Kidney (tissue), 14 donors: ENCODE measurements around the gene CARHSP1. TPM values are rescaled to one million over a fixed set of nuclear protein-coding genes. Genes with fewer than 3 reads are reported as not detected.

Source experiments
- DNase-seq, 5 donors: peaks; one replicate each; pipeline ENCODE4 v3.0.0-alpha.2; 2013 to 2020
- FAIRE-seq: peaks from 2 replicates; lab custom pipeline; 2012; peaks lifted over from hg19 to GRCh38; lab: Jason Lieb, UNC
- H3K27ac ChIP-seq, 2 donors: one replicate each; pipeline ENCODE4 v1.7.0; 2013; ENCODE audit warnings: low read depth in 2 of 2, low read length in 2 of 2, inconsistent platforms in 1 of 2
- H3K27me3 ChIP-seq: one replicate; pipeline ENCODE4 v1.7.1; 2013; ENCODE audit warnings: low read length, inconsistent platforms; ENCODE audit not compliant: control insufficient read depth, insufficient read depth
- H3K36me3 ChIP-seq, 3 donors: one replicate each; pipeline versions ENCODE4 v1.7.0 to v1.7.1; 2013; ENCODE audit warnings: low read length in 3 of 3, control low read depth in 1 of 3, inconsistent platforms in 1 of 3; ENCODE audit not compliant: insufficient read depth in 3 of 3, control insufficient read depth in 2 of 3
- H3K4me1 ChIP-seq, 3 donors: one replicate each; pipeline versions ENCODE4 v1.7.0 to v1.7.1; 2013; ENCODE audit warnings: low read length in 3 of 3, inconsistent platforms in 1 of 3, low read depth in 1 of 3; ENCODE audit not compliant: control insufficient read depth in 2 of 3, insufficient read depth in 2 of 3
- H3K4me3 ChIP-seq, 3 donors: one replicate each; pipeline versions ENCODE4 v1.7.0 to v1.8.1; 2013; ENCODE audit warnings: low read length in 3 of 3, control low read depth in 1 of 3, inconsistent platforms in 1 of 3
- H3K9ac ChIP-seq, 3 donors: one replicate each; pipeline versions ENCODE4 v1.7.0 to v1.7.1; 2013; ENCODE audit warnings: low read length in 3 of 3, control low read depth in 1 of 3, inconsistent platforms in 1 of 3
- H3K9me3 ChIP-seq, 3 donors: one replicate each; pipeline versions ENCODE4 v1.7.0 to v1.7.1; 2013; ENCODE audit warnings: low read length in 3 of 3, control low read depth in 1 of 3, inconsistent platforms in 1 of 3; ENCODE audit not compliant: control insufficient read depth in 2 of 3, insufficient read depth in 1 of 3
- CTCF ChIP-seq: IDR thresholded peaks from 3 replicates; pipeline ENCODE4 v1.5.1; 2012; ENCODE audit warnings: mild to moderate bottlenecking, moderate library complexity, borderline replicate concordance; ENCODE audit not compliant: insufficient read depth; ENCODE audit errors: extremely low read depth
- intact Hi-C: fragments of 100-400 bp; cut with DNase I; formaldehyde crosslinking; loops from one replicate; pipeline ENCODE4 v1.11.1; 2022
- polyA plus RNA-seq: library from polyadenylated mRNA; stranded (reverse); fragments of 350-450 nt; fragmentation: Illumina TruSeq; extraction: RNeasy Lipid Tissue Mini Kit (QIAGEN cat#74804); gene quantifications from one replicate; pipeline ENCODE4 v1.2.3, GENCODE V29; 2014; ENCODE audit warnings: low read depth, low replicate concordance; ENCODE audit not compliant: insufficient read depth
- total RNA-seq: library from RNA; stranded (reverse); fragmentation: NEBNext Ultra II Directional; extraction: Animal tissue kit (Norgen Biotek cat#: 25700); gene quantifications from one replicate; pipeline ENCODE4 v1.2.1, GENCODE V29; 2021
- donor health status: control.
- donor health status: control.
- donor health status: control.
- donor health status: control.
- donor health status: control.
- donor health status: DM: yes; HTN: yes; CAD: no.
- donor health status: Normal renal cell carcinoma (clear cell type).

Gene CARHSP1
- total and polyA plus RNA-seq, 2 donors from 2014 or later: 130 to 134 TPM

- Histone ChIP-seq H3K9me3 (no peaks in the 10 kb centered on the region), H3K36me3 (peaks cover 20 to 63% (median 57%) of the 10 kb centered on the region in 3 donors), H3K27ac (no peak overlapping the region), H3K4me3 (no peak overlapping the region), H3K4me1 (no peaks in the 10 kb centered on the region), H3K9ac (no peak overlapping the region), H3K27me3 (no peaks in the 10 kb centered on the region)
- intact Hi-C loops: no loop called here
- DNase-seq (no peak), FAIRE-seq (no peak)
- TF ChIP-seq CTCF: no peak
Observed at GRCh38 chr16:8903004-8903403, 34.2 kb upstream of the CARHSP1 start.

GRCh38 chr16:8901320-8901861 lies 32.6 kb upstream of the CARHSP1 start:
- Histone ChIP-seq H3K27ac (no peak overlapping the region), H3K4me3 (no peak overlapping the region), H3K9me3 (no peaks in the 10 kb centered on the region), H3K27me3 (no peaks in the 10 kb centered on the region), H3K9ac (no peak overlapping the region), H3K4me1 (no peaks in the 10 kb centered on the region), H3K36me3 (peaks cover 29 to 73% (median 65%) of the 10 kb centered on the region in 3 donors)
- FAIRE-seq: no peak
- no peak for TF ChIP-seq CTCF
- DNase-seq: no peak
- intact Hi-C loops: no loop called here

GRCh38 chr16:8900343-8900742 lies 31.5 kb upstream of the CARHSP1 start:
- Histone ChIP-seq H3K27ac (no peak overlapping the region), H3K4me3 (no peak overlapping the region), H3K9ac (no peak overlapping the region), H3K36me3 (peaks cover 27 to 72% (median 60%) of the 10 kb centered on the region in 3 donors), H3K4me1 (no peaks in the 10 kb centered on the region), H3K27me3 (no peaks in the 10 kb centered on the region), H3K9me3 (no peaks in the 10 kb centered on the region)
- intact Hi-C loops: no loop called here
- DNase-seq (no peak), FAIRE-seq (no peak)
- TF ChIP-seq CTCF: no peak
